Measurements from ENCODE around the gene SLC16A13. TPM values are rescaled to one million over a fixed set of nuclear protein-coding genes. Genes with fewer than 3 reads are reported as not detected.

SLC16A13 gene
- total RNA-seq, 4 donors from 2014 or later = 0.22 to 1.8 (median 1.1) TPM

- no peak overlapping the region for H3K27ac ChIP-seq
- no peak overlapping the region for H3K4me3 ChIP-seq
- H3K4me1 ChIP-seq = peaks cover 0 to 15% (median 4%) of the 10 kb centered on the region in 4 donors
- WGBS, 2 donors = 92 to 94% methylated on average over 9 of the region's 9 CpGs
- peaks cover 0 to 7% of the 10 kb centered on the region in 2 donors for H3K27me3 ChIP-seq
- no peak for DNase-seq (ENCODE audit: low spot score in 2 of 2)
- no peaks in the 10 kb centered on the region for H3K9me3 ChIP-seq
- H3K36me3 ChIP-seq = peaks cover 0 to 32% (median 3%) of the 10 kb centered on the region in 3 donors
- TF ChIP-seq POLR2A (IDR thresholded peaks at IDR 0.05) (no peak), CTCF (IDR thresholded peaks at IDR 0.05) (no peak), EP300 (IDR thresholded peaks at IDR 0.05) (no peak)
Observed at GRCh38 chr17:6994666-6995256, 41.1 kb upstream of the SLC16A13 start.

DNA sequence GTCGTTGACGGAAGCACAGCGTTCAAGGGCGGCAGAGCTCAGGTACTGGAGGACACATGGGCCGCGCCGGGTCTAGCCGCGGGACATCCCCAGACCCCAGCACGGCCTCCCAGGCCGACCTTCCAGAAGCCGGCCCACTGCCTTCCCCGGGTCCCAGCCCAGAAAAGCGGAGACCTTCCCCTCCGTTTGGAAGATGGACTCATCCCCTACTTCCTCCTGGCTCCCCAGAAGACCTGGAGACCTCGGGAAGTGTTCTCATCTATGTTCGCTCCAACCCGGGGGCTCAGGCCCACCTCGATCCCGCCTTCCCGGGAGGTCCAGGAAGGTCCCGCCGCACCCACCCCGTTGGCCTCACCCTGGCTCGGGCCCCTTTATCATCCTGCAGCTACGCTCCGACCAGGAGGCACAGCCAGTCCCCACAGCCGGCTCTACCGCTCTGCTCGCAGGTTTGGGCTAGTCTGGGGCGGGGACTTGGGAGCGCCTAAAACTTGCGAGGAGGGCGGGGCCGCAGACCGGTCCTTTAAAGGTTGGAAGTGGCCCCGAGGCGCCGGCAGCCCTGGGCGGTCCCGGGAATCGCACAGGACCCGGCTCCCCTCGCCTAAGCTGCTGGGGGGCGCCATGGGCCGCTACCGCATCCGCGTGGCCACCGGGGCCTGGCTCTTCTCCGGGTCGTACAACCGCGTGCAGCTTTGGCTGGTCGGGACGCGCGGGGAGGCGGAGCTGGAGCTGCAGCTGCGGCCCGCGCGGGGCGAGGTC, 40.1 kb upstream of the SLC16A13 start, which contains the start of gene ALOX12:
TSS of gene ALOX12 (plus strand) at position 550 of the 756 bp plus-strand sequence. CDS start at position 619, 69 bp downstream.
- Histone ChIP-seq H3K36me3 (peaks cover 0 to 41% (median 3%) of the 10 kb centered on the region in 3 donors), H3K27ac (no peak within 1 kb of the TSS), H3K9me3 (no peaks in the 10 kb centered on the region), H3K4me3 (peak within 1 kb of the TSS in 2 of 4 donors; percentile 3 to 36), H3K27me3 (peaks cover 0 to 7% of the 10 kb centered on the region in 2 donors), H3K4me1 (peaks cover 0 to 15% (median 4%) of the 10 kb centered on the region in 4 donors)
- TF ChIP-seq POLR2A (IDR thresholded peaks at IDR 0.05) = no peak
- no peak for TF ChIP-seq CTCF (IDR thresholded peaks at IDR 0.05)
- TF ChIP-seq EP300 (IDR thresholded peaks at IDR 0.05) = no peak
- no peak for DNase-seq (ENCODE audit: low spot score in 2 of 2)
- 16 to 34% methylated on average over 23 to 52 of the region's 64 CpGs for WGBS, 2 donors

GRCh38 chr17:6996256-6997011, 39.4 kb upstream of the SLC16A13 start:
- H3K9me3 ChIP-seq = no peaks in the 10 kb centered on the region
- no peak overlapping the region for H3K27ac ChIP-seq
- peak overlapping the region in 2 of 4 donors; percentile 3 to 36 for H3K4me3 ChIP-seq
- WGBS, 2 donors = 40 to 67% methylated on average over 40 to 57 of the region's 58 CpGs
- DNase-seq (ENCODE audit: low spot score in 2 of 2) = no peak
- peaks cover 0 to 7% of the 10 kb centered on the region in 2 donors for H3K27me3 ChIP-seq
- peaks cover 0 to 15% (median 4%) of the 10 kb centered on the region in 4 donors for H3K4me1 ChIP-seq
- peaks cover 3 to 49% (median 4%) of the 10 kb centered on the region in 3 donors for H3K36me3 ChIP-seq
- no peak for TF ChIP-seq POLR2A (IDR thresholded peaks at IDR 0.05)
- TF ChIP-seq EP300 (IDR thresholded peaks at IDR 0.05) = no peak
- no peak for TF ChIP-seq CTCF (IDR thresholded peaks at IDR 0.05)

- H3K4me3 ChIP-seq = no peak overlapping the region
- 92 to 93% methylated on average over 8 of the region's 8 CpGs for WGBS, 2 donors
- no peak for TF ChIP-seq CTCF (IDR thresholded peaks at IDR 0.05)
- TF ChIP-seq POLR2A (IDR thresholded peaks at IDR 0.05) = no peak
- peaks cover 0 to 7% of the 10 kb centered on the region in 2 donors for H3K27me3 ChIP-seq
- peaks cover 3 to 56% (median 7%) of the 10 kb centered on the region in 3 donors for H3K36me3 ChIP-seq
- peaks cover 0 to 15% (median 4%) of the 10 kb centered on the region in 4 donors for H3K4me1 ChIP-seq
- no peaks in the 10 kb centered on the region for H3K9me3 ChIP-seq
- DNase-seq (ENCODE audit: low spot score in 2 of 2) = no peak
- no peak overlapping the region for H3K27ac ChIP-seq
Observed at GRCh38 chr17:6997171-6997570, 38.6 kb upstream of the SLC16A13 start.

Data from tibial nerve (tissue), 4 donors.